HL-60 (cell line): Measurements from ENCODE around the gene UBAP1L.

Experiments used
- DNase-seq, 2 experiments: peaks; one replicate each; pipeline ENCODE4 v3.0.0-alpha.2; 2010 to 2020; ENCODE audit warnings: low read depth in 1 of 2, low spot score in 1 of 2
- H3K27ac ChIP-seq: fragments of 250-450 bp; sonication (Bioruptor Pico); replicated peaks from 2 replicates; pipeline ENCODE4 v1.5.1; 2020; ENCODE audit warnings: mild to moderate bottlenecking, moderate library complexity
- H3K27me3 ChIP-seq: fragments of 250-450 bp; sonication (Bioruptor Pico); 2 replicates; pipeline ENCODE4 v1.5.1; 2021; ENCODE audit warnings: mild to moderate bottlenecking, moderate library complexity; ENCODE audit not compliant: insufficient read depth, poor library complexity, severe bottlenecking
- H3K4me3 ChIP-seq: replicated peaks from 2 replicates; pipeline ENCODE4 v1.5.1; 2011; ENCODE audit warnings: mild to moderate bottlenecking, control low read depth, low read length; ENCODE audit not compliant: insufficient read depth
- CTCF ChIP-seq: IDR thresholded peaks from one replicate; pipeline ENCODE4 v1.5.1; 2011; ENCODE audit warnings: low read length, control low read depth, inconsistent platforms; ENCODE audit not compliant: insufficient read depth
- GABPA ChIP-seq: IDR thresholded peaks from 2 replicates; pipeline ENCODE4 v1.6.1; 2012; ENCODE audit warnings: low read depth
- POLR2AphosphoS5 ChIP-seq: IDR thresholded peaks from 2 replicates; pipeline ENCODE4 v1.6.1; 2012; ENCODE audit warnings: low read depth
- REST ChIP-seq: IDR thresholded peaks from 2 replicates; pipeline ENCODE4 v1.6.1; 2012; ENCODE audit warnings: low read depth; ENCODE audit not compliant: insufficient replicate concordance
- SPI1 ChIP-seq: IDR thresholded peaks from 2 replicates; pipeline ENCODE4 v1.6.1; 2012; ENCODE audit warnings: low read depth, mild to moderate bottlenecking, borderline replicate concordance

Gene UBAP1L

DNA sequence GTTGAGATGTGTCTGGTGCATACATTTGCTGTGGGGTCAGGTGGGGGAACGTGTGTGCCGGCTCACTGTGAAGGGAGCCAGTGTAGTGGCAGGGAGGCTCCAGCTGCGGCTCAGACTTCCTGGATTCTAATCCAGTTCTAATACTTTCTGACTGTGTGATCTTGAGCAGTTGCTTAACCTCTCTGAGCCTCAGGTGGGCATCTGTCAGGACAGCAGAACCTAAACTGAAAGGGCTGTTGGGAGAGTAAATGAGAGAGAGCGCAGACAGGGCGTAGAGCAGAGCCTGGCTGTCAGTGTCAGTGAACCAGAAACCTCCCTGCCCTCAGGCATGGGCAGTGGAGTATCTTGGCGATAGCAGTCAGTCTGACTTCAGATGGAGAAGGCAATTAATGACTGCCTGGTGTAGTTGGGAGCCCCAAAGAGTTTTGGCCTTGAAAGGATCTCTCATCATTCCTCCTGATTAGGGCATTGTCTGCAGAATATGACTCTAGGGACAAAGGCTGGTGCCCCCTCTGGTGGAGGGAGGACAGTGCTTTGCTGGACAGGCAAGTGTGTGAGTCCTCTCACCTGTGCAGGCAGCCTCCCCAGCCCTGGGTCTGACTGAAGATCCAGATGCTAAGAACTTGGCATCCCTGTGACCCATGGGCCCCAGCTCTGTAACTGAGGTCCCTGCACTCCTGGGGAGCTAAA, 28.9 kb downstream of the UBAP1L start:
- H3K4me3 ChIP-seq: no peak overlapping the region
- H3K27ac ChIP-seq: no peak overlapping the region
- peaks cover 22% of the 10 kb centered on the region for H3K27me3 ChIP-seq
- TF ChIP-seq CTCF: peak; percentile 34
- no peak for TF ChIP-seq GABPA
- DNase-seq: peak in 1 of 2 experiments; percentile 23

DNA sequence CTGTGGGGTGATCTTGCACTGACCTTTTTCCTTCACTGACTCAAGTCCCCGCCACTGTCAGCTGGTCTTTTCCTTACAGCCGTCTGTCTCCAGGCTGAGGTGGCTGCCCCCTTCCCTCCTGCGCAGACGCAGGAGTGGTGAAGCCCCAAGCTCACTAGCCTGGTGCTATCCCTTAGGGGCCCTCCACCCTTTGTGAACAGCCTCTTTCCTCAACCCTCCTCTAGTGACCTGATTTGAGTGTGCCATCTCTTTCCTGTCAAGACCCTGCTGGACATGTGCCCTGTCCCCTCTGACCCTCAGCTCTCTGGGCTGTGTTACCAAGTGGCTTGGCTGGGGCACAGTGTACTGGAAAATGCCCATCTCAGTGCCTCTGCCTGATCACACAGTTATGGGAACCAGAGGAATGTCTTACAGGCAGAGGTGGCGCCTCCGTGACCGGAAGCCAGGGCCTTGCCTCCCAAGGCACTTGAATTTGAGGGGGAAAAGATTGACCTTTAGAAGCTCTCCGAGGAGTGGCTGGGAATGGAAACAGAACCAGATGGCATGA, 29.7 kb downstream of the UBAP1L start:
- DNase-seq: no peak
- Histone ChIP-seq H3K4me3 (no peak overlapping the region), H3K27ac (no peak overlapping the region), H3K27me3 (peaks cover 22% of the 10 kb centered on the region)
- TF ChIP-seq REST (no peak), GABPA (no peak), SPI1 (no peak), POLR2AphosphoS5 (no peak), CTCF (no peak)

- no peak for DNase-seq
- Histone ChIP-seq H3K27me3 (peaks cover 22% of the 10 kb centered on the region), H3K4me3 (no peak overlapping the region), H3K27ac (no peak overlapping the region)
- TF ChIP-seq SPI1 (no peak), CTCF (no peak), REST (no peak), POLR2AphosphoS5 (no peak), GABPA (no peak)
Measured at GRCh38 chr15:65084500-65085206, 30.3 kb downstream of the UBAP1L start.
